ENCODE results near the gene TEX52. TPM values are rescaled to one million over a fixed set of nuclear protein-coding genes. Genes with fewer than 3 reads are reported as not detected.

TEX52 gene
- total and polyA plus RNA-seq, 2 experiments from 2014 or later: not detected

DNA sequence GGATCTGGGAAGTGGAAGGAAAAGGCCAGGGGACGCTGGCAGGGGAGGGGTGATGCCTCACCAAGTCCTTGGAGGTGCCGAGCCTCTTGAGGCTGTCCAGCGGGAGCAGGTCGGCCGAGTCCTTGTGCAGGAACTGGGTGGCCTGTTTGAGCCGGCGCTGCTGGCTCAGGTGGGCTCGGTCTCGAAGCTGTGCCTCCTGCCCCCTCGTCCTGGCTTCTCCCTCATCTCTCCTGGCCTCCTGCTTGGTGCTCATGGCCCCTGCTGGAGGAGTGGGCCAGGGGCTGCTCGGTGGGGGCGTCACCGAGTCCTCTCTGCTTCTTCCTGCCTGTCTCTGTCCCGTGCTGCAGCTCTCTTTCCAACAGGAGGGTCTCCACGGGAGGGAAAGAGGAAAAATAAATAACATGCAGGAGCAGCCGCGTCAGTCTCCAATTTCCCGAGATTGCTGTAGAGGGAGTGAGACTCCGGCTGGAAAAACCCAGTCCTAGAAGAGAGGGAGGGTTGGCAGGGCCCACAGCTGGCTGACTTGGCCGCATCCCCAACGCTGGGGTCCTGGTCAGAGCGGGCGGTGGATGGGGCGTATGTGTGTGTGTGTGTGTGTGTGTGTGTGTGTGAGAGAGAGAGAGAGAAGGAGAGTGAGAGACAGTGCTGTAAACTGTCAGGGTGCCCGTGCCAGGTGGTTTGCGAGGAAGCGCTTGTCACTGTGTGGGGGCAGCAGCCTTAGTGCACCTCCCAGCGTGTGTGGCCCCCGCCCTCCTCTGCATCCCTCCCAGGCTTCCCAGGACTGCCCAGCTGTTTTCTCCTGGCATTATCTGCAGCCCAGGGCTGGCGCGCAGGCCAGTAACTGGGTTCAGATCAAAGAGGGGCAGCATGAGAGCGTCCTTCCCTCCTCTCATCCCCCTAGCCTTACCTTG is 22.0 kb downstream of the TEX52 start, which contains the start of gene NRIP2:
TSS of gene NRIP2 (minus strand) at position 455 of the 911 bp plus-strand sequence. CDS start at position 403, 52 bp downstream.
- Histone ChIP-seq H3K27me3 (ENCODE audit: insufficient read depth) (no peaks in the 10 kb centered on the region), H3K4me1 (ENCODE audit: insufficient read depth) (peaks cover 12% of the 10 kb centered on the region; the same call in 1 of the 2 replicates), H3K27ac (ENCODE audit: low read depth) (no peak within 1 kb of the TSS), H3K79me2 (replicated peaks; ENCODE audit: insufficient read depth) (no peaks in the 10 kb centered on the region), H3K4me3 (peak within 1 kb of the TSS; percentile 36; the same call in 1 of the 2 replicates), H3K9me2 (ENCODE audit: insufficient read depth) (no peaks in the 10 kb centered on the region), H3F3A (replicated peaks; ENCODE audit: low read depth) (0 out of 2 replicates have a peak, but pooled peaks cover 3% of the 10 kb centered on the region), H3K4me2 (peak within 1 kb of the TSS; percentile 66; the same call in 1 of the 2 replicates), H4K20me1 (replicated peaks; ENCODE audit: insufficient read depth) (peaks cover 5% of the 10 kb centered on the region; the same call in 1 of the 2 replicates), H3K36me3 (ENCODE audit: insufficient read depth) (no peaks in the 10 kb centered on the region), H2AFZ (no peak within 1 kb of the TSS)
- peak within 1 kb of the TSS; percentile 61; the same call in 2 of the 3 replicates for H3K4me3 Mint-ChIP-seq
- peaks cover 11% of the 10 kb centered on the region for H3K27me3 Mint-ChIP-seq (ENCODE audit: insufficient read depth, low read depth, poor library complexity)
- H3K27ac Mint-ChIP-seq: no peak within 1 kb of the TSS
- peak; percentile 69 for ATAC-seq
- peaks cover 19% of the 10 kb centered on the region for H3K4me1 Mint-ChIP-seq
- DNase-seq (ENCODE audit: low spot score): peak; percentile 63
- peaks cover 10% of the 10 kb centered on the region for H3K36me3 Mint-ChIP-seq (ENCODE audit: low read depth)
- no peak; the same call in 1 of the 2 replicates for TF ChIP-seq CREB1 (CRISPR knock-in tag; IDR thresholded peaks at IDR 0.05; ENCODE audit: low read depth)
- no peaks in the 10 kb centered on the region; the same call in 2 of the 3 replicates for H3K9me3 Mint-ChIP-seq

DNA sequence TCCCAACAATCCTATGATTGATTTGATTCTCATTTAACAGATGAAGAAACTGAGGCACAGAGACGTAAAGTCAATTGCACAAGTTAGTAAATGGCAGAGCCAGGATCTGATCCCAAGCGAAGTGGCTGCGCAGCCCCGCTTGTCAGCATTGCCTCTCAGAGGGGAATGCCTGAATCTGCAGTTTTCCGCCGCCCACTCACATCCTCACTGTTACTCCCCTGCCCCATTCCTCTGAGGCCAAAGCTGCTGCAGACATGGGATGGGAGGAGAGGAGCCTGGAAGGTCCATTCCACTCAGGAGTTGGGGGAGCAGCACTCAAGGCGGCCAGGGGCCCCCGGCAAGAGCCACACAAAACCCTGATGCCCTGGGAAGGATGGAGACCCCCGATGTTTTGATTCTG is 23.0 kb downstream of the TEX52 start:
- Histone ChIP-seq H3K27me3 (ENCODE audit: insufficient read depth) (no peaks in the 10 kb centered on the region), H3K27ac (ENCODE audit: low read depth) (no peak overlapping the region), H2AFZ (no peak overlapping the region), H3K9me2 (ENCODE audit: insufficient read depth) (no peaks in the 10 kb centered on the region), H3K4me1 (ENCODE audit: insufficient read depth) (peaks cover 12% of the 10 kb centered on the region; the same call in 1 of the 2 replicates), H3F3A (replicated peaks; ENCODE audit: low read depth) (0 out of 2 replicates have a peak, but pooled peaks cover 3% of the 10 kb centered on the region), H3K4me2 (no peak overlapping the region), H3K79me2 (replicated peaks; ENCODE audit: insufficient read depth) (no peaks in the 10 kb centered on the region), H3K4me3 (no peak overlapping the region), H3K36me3 (ENCODE audit: insufficient read depth) (no peaks in the 10 kb centered on the region), H4K20me1 (replicated peaks; ENCODE audit: insufficient read depth) (peaks cover 5% of the 10 kb centered on the region; the same call in 1 of the 2 replicates)
- Mint-ChIP-seq H3K4me1 (peaks cover 19% of the 10 kb centered on the region), H3K4me3 (no peak overlapping the region), H3K27me3 (ENCODE audit: insufficient read depth, low read depth, poor library complexity) (peaks cover 11% of the 10 kb centered on the region), H3K27ac (no peak overlapping the region), H3K9me3 (no peaks in the 10 kb centered on the region), H3K36me3 (ENCODE audit: low read depth) (peaks cover 10% of the 10 kb centered on the region)
- no peak for TF ChIP-seq JUNB (IDR thresholded peaks at IDR 0.05; ENCODE audit: unreplicated experiment)
- ATAC-seq (peak; percentile 28), DNase-seq (ENCODE audit: low spot score) (no peak)

DNA sequence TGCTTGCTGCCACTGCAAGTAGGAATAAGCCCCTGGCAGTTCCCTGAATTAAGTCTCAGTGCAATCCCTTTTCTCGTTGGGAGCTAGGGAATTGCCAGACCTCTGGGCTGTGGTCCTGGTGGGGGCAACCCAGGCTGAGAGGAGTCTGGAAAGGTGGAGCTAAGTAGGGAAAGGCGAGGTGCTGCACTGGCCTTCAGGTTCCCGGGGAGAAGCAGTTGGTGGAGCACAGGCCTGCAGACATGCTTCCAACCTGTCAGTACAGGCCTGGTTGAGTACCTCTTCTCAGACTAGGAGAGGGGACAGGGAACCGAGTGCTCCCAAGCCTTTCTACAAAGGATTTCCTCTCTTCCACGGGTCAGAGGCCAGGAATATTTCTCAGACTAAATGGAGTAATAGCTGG is 23.5 kb downstream of the TEX52 start:
- Histone ChIP-seq H3K36me3 (ENCODE audit: insufficient read depth) (no peaks in the 10 kb centered on the region), H3K79me2 (replicated peaks; ENCODE audit: insufficient read depth) (no peaks in the 10 kb centered on the region), H4K20me1 (replicated peaks; ENCODE audit: insufficient read depth) (peaks cover 5% of the 10 kb centered on the region; the same call in 1 of the 2 replicates), H3K27ac (ENCODE audit: low read depth) (no peak overlapping the region), H3K4me2 (no peak overlapping the region), H3K4me3 (no peak overlapping the region), H3K4me1 (ENCODE audit: insufficient read depth) (peaks cover 12% of the 10 kb centered on the region; the same call in 1 of the 2 replicates), H3K27me3 (ENCODE audit: insufficient read depth) (no peaks in the 10 kb centered on the region), H3F3A (replicated peaks; ENCODE audit: low read depth) (0 out of 2 replicates have a peak, but pooled peaks cover 3% of the 10 kb centered on the region), H2AFZ (no peak overlapping the region), H3K9me2 (ENCODE audit: insufficient read depth) (no peaks in the 10 kb centered on the region)
- Mint-ChIP-seq H3K27ac (no peak overlapping the region; the same call in 1 of the 2 replicates), H3K27me3 (ENCODE audit: insufficient read depth, low read depth, poor library complexity) (peaks cover 11% of the 10 kb centered on the region), H3K36me3 (ENCODE audit: low read depth) (peaks cover 12% of the 10 kb centered on the region), H3K4me1 (peaks cover 19% of the 10 kb centered on the region), H3K4me3 (no peak overlapping the region), H3K9me3 (no peaks in the 10 kb centered on the region)
- ATAC-seq (no peak), DNase-seq (ENCODE audit: low spot score) (no peak)
- TF ChIP-seq, protein P1, sequence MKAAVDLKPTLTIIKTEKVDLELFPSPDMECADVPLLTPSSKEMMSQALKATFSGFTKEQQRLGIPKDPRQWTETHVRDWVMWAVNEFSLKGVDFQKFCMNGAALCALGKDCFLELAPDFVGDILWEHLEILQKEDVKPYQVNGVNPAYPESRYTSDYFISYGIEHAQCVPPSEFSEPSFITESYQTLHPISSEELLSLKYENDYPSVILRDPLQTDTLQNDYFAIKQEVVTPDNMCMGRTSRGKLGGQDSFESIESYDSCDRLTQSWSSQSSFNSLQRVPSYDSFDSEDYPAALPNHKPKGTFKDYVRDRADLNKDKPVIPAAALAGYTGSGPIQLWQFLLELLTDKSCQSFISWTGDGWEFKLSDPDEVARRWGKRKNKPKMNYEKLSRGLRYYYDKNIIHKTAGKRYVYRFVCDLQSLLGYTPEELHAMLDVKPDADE (IDR thresholded peaks at IDR 0.05): no peak
- TF ChIP-seq NANOG (IDR thresholded peaks at IDR 0.05; ENCODE audit: borderline replicate concordance) (no peak), CREB1 (CRISPR knock-in tag; IDR thresholded peaks at IDR 0.05; ENCODE audit: low read depth) (no peak), EZH2phosphoT487 (IDR thresholded peaks at IDR 0.05; ENCODE audit: unreplicated experiment) (no peak), ZNF114 (CRISPR knock-in tag; IDR thresholded peaks at IDR 0.05) (no peak)
- TF ChIP-seq, protein P2, sequence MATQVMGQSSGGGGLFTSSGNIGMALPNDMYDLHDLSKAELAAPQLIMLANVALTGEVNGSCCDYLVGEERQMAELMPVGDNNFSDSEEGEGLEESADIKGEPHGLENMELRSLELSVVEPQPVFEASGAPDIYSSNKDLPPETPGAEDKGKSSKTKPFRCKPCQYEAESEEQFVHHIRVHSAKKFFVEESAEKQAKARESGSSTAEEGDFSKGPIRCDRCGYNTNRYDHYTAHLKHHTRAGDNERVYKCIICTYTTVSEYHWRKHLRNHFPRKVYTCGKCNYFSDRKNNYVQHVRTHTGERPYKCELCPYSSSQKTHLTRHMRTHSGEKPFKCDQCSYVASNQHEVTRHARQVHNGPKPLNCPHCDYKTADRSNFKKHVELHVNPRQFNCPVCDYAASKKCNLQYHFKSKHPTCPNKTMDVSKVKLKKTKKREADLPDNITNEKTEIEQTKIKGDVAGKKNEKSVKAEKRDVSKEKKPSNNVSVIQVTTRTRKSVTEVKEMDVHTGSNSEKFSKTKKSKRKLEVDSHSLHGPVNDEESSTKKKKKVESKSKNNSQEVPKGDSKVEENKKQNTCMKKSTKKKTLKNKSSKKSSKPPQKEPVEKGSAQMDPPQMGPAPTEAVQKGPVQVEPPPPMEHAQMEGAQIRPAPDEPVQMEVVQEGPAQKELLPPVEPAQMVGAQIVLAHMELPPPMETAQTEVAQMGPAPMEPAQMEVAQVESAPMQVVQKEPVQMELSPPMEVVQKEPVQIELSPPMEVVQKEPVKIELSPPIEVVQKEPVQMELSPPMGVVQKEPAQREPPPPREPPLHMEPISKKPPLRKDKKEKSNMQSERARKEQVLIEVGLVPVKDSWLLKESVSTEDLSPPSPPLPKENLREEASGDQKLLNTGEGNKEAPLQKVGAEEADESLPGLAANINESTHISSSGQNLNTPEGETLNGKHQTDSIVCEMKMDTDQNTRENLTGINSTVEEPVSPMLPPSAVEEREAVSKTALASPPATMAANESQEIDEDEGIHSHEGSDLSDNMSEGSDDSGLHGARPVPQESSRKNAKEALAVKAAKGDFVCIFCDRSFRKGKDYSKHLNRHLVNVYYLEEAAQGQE (IDR thresholded peaks at IDR 0.05; ENCODE audit: unreplicated experiment): no peak

Measured in GM23338 (cell line).